ENCODE results near the gene ESPN.

- TF ChIP-seq CTCF (tag by site-specific recombination; IDR thresholded peaks at IDR 0.05) (no peak), YY1 (tag by site-specific recombination; IDR thresholded peaks at IDR 0.05) (no peak), ZNF692 (tag by site-specific recombination; IDR thresholded peaks at IDR 0.05) (no peak), ZNF274 (IDR thresholded peaks at IDR 0.05; ENCODE audit: low read length) (no peak), ZNF274 (tag by site-specific recombination; IDR thresholded peaks at IDR 0.05; ENCODE audit: borderline replicate concordance) (no peak), ZNF610 (tag by site-specific recombination; IDR thresholded peaks at IDR 0.05; ENCODE audit: borderline replicate concordance) (no peak), ZNF239 (tag by site-specific recombination; IDR thresholded peaks at IDR 0.05) (no peak), ZNF768 (tag by site-specific recombination; IDR thresholded peaks at IDR 0.05) (no peak), ZSCAN30 (tag by site-specific recombination; IDR thresholded peaks at IDR 0.05) (no peak), ZNF777 (tag by site-specific recombination; IDR thresholded peaks at IDR 0.05; ENCODE audit: borderline replicate concordance) (no peak), ZNF571 (tag by site-specific recombination; IDR thresholded peaks at IDR 0.05) (no peak), ZNF133 (tag by site-specific recombination; IDR thresholded peaks at IDR 0.05) (no peak)
- TF ChIP-seq, protein P1, sequence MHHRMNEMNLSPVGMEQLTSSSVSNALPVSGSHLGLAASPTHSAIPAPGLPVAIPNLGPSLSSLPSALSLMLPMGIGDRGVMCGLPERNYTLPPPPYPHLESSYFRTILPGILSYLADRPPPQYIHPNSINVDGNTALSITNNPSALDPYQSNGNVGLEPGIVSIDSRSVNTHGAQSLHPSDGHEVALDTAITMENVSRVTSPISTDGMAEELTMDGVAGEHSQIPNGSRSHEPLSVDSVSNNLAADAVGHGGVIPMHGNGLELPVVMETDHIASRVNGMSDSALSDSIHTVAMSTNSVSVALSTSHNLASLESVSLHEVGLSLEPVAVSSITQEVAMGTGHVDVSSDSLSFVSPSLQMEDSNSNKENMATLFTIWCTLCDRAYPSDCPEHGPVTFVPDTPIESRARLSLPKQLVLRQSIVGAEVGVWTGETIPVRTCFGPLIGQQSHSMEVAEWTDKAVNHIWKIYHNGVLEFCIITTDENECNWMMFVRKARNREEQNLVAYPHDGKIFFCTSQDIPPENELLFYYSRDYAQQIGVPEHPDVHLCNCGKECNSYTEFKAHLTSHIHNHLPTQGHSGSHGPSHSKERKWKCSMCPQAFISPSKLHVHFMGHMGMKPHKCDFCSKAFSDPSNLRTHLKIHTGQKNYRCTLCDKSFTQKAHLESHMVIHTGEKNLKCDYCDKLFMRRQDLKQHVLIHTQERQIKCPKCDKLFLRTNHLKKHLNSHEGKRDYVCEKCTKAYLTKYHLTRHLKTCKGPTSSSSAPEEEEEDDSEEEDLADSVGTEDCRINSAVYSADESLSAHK (tag by site-specific recombination; IDR thresholded peaks at IDR 0.05) = no peak
- TF ChIP-seq, protein P2, sequence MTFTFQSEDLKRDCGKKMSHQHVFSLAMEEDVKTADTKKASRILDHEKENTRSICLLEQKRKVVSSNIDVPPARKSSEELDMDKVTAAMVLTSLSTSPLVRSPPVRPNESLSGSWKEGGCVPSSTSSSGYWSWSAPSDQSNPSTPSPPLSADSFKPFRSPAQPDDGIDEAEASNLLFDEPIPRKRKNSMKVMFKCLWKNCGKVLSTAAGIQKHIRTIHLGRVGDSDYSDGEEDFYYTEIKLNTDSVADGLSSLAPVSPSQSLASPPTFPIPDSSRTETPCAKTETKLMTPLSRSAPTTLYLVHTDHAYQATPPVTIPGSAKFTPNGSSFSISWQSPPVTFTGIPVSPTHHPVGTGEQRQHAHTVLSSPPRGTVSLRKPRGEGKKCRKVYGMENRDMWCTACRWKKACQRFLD (tag by site-specific recombination; IDR thresholded peaks at IDR 0.05) = no peak
Measured at GRCh38 chr1:6459850-6460265, 35.3 kb downstream of the ESPN start.
